SH-SY5Y (cell line): ENCODE results near the gene DAP.

Experiments used
- GATA2 ChIP-seq: IDR thresholded peaks from 2 replicates; pipeline ENCODE4 v1.6.1; 2011; ENCODE audit warnings: mild to moderate bottlenecking, low read depth, low read length
- GATA3 ChIP-seq: IDR thresholded peaks from 2 replicates; pipeline ENCODE4 v1.6.1; 2011; ENCODE audit warnings: low read depth, mild to moderate bottlenecking, low read length, moderate library complexity

Gene DAP

GRCh38 chr5:10682801-10683525, 78.1 kb downstream of the DAP start:
- TF ChIP-seq GATA3 (no peak), GATA2 (no peak)

GRCh38 chr5:10681731-10682679, 79.0 kb downstream of the DAP start:
- TF ChIP-seq GATA2: no peak
- no peak for TF ChIP-seq GATA3

- TF ChIP-seq GATA3 (no peak), GATA2 (no peak)
Observed at GRCh38 chr5:10680876-10681481, 80.1 kb downstream of the DAP start.

DNA sequence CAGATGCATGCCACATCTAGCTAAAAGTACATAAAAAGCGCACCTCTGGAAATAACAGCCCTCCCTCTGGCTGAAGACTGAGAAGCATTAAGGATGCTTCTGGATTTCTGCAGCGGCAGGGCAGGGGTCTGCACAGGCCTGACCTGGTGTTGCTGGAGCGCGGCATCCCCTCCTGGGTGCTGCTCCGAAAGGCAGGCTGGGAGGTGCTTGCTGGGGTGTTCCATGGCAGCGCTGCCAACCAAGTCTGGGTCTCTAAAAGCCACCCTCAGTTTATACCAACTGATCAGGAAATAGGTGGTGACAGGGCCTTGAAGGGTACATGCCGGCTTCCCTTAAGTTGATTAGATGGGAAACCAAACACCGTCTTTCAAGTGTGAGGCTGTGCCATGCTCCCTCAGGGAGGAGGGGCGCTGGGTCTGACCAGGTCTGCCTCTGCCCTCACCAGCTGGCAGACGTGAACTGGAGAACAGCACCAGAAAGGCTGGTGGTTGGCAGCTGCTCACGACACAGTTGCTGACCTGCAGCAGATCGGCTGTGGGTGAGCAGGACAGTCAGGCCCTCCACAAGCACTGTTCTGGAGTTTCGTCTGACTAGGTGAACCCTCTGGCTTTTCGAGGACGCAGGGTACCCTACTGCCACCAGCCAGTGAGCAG, 81.6 kb downstream of the DAP start:
- no peak for TF ChIP-seq GATA3
- TF ChIP-seq GATA2: no peak

GRCh38 chr5:10678244-10678643, 82.8 kb downstream of the DAP start:
- no peak for TF ChIP-seq GATA2
- TF ChIP-seq GATA3: no peak

- no peak for TF ChIP-seq GATA2
- no peak for TF ChIP-seq GATA3
Observed at GRCh38 chr5:10677533-10677932, 83.5 kb downstream of the DAP start.

- TF ChIP-seq GATA3 (no peak), GATA2 (no peak)
Observed at GRCh38 chr5:10676946-10677345, 84.1 kb downstream of the DAP start.

GRCh38 chr5:10676224-10676623, 84.8 kb downstream of the DAP start:
- TF ChIP-seq GATA3 (no peak), GATA2 (peak; percentile 59; the same call in 1 of the 2 replicates)

DNA sequence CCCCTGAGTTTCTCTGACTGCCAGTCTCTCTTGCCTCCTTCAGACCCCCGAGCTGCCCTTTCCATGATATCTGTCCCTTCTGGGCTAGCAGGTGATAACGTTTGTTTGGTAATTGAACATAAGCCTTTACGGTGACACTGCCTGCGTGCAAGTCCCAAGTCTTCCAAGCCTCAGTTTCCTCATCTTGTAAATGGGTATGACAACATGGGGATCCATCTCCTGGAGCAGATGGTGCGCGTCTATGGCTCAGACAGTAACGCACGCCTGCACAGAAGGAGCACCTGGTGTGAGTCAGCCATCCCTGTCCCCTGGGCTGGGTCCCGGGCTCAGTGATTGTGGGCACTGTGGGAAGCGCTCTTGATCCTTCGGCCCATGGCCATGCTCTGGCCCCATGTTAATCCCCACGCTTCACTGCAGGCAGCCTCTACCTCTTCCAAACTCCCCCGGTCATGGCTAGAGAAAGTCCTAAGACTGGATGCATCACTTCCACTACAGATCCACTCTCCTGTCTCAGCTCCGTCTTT, 85.8 kb downstream of the DAP start:
- TF ChIP-seq GATA3: no peak
- no peak for TF ChIP-seq GATA2

DNA sequence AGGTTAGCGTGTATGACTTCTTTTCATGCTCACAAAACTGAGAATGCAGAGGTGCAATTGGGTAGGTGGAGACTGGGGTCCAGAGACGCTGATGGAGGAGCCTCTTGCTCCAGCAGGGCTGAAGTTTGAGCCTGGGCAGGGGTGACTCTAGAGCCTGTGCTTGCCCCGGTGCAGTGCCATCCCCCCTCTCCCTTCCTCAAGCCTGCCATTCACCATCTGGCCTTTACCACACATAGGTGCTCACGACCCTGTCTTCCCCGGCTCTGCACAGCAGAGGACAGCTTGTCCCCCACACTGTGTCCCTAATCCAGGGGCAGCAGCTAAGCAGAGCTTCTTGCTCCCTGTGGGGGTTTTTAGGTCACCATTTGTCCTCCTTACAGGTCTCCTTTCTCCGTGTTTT, 86.5 kb downstream of the DAP start:
- TF ChIP-seq GATA3: no peak
- TF ChIP-seq GATA2: no peak

DNA sequence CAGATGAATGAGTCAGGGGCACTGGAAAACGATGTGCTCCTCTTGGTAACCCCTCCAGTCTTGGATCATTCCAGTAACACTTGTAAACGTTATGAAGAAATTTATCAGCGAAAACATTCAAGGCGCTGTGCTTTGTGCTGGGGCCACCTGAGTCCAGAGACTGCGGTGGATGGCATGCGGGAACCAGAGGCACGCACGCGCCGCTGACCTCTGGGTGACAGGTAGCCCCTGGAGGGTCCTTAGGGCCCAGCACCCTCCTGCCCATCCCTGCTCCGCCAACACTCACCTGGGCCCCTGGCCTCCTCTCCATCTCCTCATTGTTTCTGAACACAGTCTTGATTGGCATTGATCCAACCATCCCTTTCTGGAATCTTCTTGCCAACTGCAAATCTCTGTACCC, 86.9 kb downstream of the DAP start:
- TF ChIP-seq GATA3 (no peak), GATA2 (no peak)

DNA sequence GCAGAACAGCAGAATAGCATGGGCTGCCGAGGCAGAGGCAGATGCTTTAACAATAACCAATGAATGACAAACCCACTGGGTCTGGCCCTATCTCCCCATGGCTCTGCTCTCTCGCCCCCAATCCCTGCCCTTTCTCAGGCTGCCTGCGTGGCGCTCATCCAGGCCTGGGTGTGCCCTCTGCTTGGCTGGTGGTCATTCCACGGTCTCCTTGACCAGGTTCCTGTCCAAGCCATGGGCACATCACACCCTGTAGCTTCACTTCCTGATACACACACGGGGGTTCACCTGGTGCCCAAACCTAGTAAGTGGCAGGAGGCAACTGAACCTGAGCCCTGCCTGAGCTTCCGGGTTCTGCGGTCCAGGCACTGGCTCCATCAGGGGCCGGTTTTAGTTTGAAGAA, 87.6 kb downstream of the DAP start:
- TF ChIP-seq GATA2: no peak
- no peak for TF ChIP-seq GATA3

DNA sequence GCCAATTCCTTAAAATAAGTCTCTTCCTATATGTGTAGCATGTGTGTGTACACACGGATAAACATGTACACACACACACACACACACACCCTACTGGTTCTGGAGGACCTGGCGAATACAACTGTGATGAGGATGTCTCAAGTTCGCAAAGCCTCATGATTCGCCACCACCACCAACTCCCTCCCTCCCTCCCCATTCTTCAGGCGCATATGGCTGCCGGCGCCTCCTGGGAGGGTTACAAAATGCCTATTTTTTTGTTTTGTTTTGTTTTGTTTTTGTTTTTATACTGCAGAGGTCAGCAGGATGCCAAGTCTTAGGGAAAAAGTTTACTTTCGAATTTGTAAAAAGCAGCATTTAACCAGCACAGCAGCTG, 88.0 kb downstream of the DAP start:
- TF ChIP-seq GATA2 (no peak), GATA3 (no peak)

DNA sequence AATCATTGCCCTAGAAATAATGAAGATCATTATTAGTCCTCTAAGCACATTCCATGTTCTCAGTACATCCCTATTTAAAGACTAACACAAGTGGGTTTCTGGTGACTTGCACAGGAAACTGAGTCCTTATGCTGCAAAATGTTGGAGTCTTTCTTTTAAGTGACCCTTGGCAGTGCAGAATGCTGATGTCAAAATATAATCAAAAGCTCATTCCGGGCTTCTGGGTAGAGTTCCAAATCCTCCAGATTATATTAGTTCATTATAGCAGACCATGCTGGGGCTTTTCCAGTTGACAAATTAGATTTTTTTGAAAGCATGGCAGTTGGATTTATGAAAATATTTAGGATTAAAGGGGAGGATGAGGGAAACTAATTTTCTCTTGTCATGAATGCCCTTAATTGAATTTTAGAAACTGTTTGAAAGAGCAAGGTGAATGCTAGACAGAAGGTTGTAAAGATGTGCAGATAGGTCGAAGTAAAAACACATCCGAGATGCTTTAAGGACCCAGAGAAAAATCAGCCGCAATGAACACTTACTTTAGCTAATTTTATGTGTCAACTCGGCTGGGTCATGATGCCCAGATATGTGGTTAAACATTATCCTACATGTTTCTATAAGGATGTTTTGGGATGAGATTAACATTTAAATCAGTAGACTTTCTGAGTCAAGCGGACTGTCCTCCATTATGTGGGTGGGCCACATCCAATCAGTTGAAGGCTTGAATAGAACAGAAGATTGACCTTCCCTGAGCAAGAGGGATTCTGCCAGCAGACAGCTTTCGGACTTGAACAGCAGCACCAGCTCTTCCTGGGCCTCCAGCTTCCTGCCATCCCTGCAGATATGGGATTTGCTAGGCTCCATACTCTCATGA, 88.7 kb downstream of the DAP start:
- no peak for TF ChIP-seq GATA2
- no peak for TF ChIP-seq GATA3
